Measurements from ENCODE around the gene TMEM212. TPM values are rescaled to one million over a fixed set of nuclear protein-coding genes. Genes with fewer than 3 reads are reported as not detected.

Gene TMEM212
- total and polyA plus RNA-seq, 12 donors, result 0.06 TPM; not detected in 11

DNA sequence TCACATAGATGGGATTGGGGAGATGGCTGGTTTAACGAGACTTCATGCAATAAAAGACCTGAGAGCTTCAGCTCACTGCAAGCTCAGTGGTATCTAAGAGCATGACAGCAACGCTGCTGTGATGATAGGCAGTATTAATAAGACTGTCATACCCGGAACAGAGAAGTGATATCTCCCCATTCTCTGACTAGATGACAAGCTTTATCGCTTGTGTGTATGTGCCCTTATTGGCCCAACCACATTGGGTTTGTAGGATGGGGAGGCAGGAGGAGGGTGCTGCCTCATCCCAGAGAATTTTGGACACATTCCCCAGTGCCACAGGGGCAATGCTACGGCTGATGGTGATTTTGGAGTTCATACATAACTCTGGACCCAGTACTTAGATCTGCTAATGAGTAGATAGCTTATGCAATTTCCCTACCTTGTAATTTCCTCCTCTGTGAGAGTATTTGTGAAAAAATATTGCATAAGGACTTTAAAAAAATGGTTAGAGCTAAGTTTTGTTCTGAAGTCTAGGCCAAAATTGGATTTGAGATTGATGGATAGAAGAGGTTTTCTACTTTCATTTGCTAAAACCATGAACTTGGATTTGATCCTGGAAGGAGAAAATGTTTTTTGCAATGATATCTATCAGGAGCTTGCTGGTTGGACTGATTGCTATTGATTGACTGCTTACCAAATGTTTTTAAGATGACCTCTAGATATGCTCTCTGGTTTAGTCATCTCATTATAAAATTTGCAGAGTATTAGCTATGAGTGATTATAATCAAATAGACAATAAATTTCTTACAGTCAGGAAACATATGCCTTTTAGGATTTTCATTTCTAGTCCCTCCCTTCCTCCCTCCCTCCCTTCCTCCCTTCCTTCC lies 14.0 kb upstream of the TMEM212 start:
- Histone ChIP-seq H3K9me3 (replicated peaks in 1 of 3) (no peaks in the 10 kb centered on the region), H3K4me1 (replicated peaks in 1 of 2) (peaks cover 17 to 33% of the 10 kb centered on the region in 2 donors), H3K27me3 (no peaks in the 10 kb centered on the region), H3K27ac (peak overlapping the region; percentile 23 to 81 (median 45)), H3K36me3 (replicated peaks in 1 of 2) (no peaks in the 10 kb centered on the region), H3K4me3 (no peak overlapping the region)
- intact Hi-C loops (cut with DNase I), result no loop called here
- TF ChIP-seq CTCF (IDR thresholded peaks at IDR 0.05) (no peak), POLR2A (IDR thresholded peaks at IDR 0.05) (no peak)
- WGBS, 4 donors, result 66 to 79% (median 76%) methylated on average over 5 of the region's 5 CpGs
- DNase-seq, result no peak

- no peaks in the 10 kb centered on the region for H3K27me3 ChIP-seq
- DNase-seq, result peak; percentile 78 to 91 (median 85)
- intact Hi-C loops (cut with DNase I), result no loop called here
- H3K4me3 ChIP-seq, result no peak overlapping the region
- H3K36me3 ChIP-seq (replicated peaks in 1 of 2), result no peaks in the 10 kb centered on the region
- H3K27ac ChIP-seq, result peak overlapping the region; percentile 23 to 81 (median 52)
- no peaks in the 10 kb centered on the region for H3K9me3 ChIP-seq (replicated peaks in 1 of 3)
- peak; percentile 49 to 73 (median 68) for TF ChIP-seq CTCF (IDR thresholded peaks at IDR 0.05)
- TF ChIP-seq POLR2A (IDR thresholded peaks at IDR 0.05), result no peak
- WGBS, 4 donors, result 12 to 15% (median 14%) methylated on average over 6 of the region's 6 CpGs
- H3K4me1 ChIP-seq (replicated peaks in 1 of 2), result peaks cover 21 to 41% of the 10 kb centered on the region in 2 donors
Observed at GRCh38 chr3:171829841-171830517, 13.2 kb upstream of the TMEM212 start.

DNA sequence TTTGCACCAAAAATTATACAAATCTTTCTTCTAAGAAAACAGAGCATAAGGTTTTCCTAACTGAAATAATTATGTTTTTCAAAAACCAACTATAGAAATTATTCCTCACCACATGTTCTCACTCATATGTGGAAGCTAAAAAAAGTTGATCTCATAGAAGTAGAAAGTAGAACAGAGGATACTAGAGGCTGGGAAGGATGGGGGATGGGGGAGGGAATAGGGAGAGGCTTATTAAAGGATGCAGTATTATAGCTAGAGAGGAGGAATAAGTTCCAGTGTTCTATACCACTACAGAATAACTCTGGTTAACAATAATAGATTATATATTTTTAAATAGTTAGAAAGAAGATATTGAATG lies 12.7 kb upstream of the TMEM212 start:
- Histone ChIP-seq H3K4me3 (no peak overlapping the region), H3K36me3 (replicated peaks in 1 of 2) (no peaks in the 10 kb centered on the region), H3K9me3 (replicated peaks in 1 of 3) (no peaks in the 10 kb centered on the region), H3K27ac (peak overlapping the region in 4 of 5 donors; percentile 38 to 81 (median 64)), H3K4me1 (replicated peaks in 1 of 2) (peaks cover 21 to 44% of the 10 kb centered on the region in 2 donors), H3K27me3 (no peaks in the 10 kb centered on the region)
- intact Hi-C loops (cut with DNase I), result no loop called here
- no peak for DNase-seq
- no peak for TF ChIP-seq CTCF (IDR thresholded peaks at IDR 0.05)
- TF ChIP-seq POLR2A (IDR thresholded peaks at IDR 0.05), result no peak

DNA sequence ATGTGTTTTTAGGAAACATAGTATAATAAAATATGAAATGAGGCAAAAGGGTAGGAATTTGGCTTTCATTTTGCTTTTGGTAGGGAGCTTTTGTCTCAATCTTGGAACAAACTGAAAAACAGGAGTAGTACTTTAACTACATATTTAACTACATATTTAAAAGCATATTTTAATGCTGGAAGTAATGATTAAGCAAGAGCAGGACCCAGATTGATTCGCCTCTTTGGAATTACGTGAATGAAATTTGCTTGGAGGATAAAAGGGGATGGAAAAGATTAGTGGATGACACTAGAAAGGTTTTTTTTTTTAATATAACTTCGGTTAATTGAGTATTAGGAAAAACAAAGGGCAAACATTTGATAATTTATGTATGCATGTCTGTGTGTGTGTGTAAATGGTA lies 11.2 kb upstream of the TMEM212 start:
- 62 to 77% (median 66%) methylated on average over 3 of the region's 3 CpGs for WGBS, 4 donors
- Histone ChIP-seq H3K4me1 (replicated peaks in 1 of 2) (peaks cover 21 to 44% of the 10 kb centered on the region in 2 donors), H3K4me3 (no peak overlapping the region), H3K27me3 (no peaks in the 10 kb centered on the region), H3K27ac (no peak overlapping the region), H3K9me3 (replicated peaks in 1 of 3) (no peaks in the 10 kb centered on the region), H3K36me3 (replicated peaks in 1 of 2) (no peaks in the 10 kb centered on the region)
- TF ChIP-seq CTCF (IDR thresholded peaks at IDR 0.05), result no peak
- TF ChIP-seq POLR2A (IDR thresholded peaks at IDR 0.05), result no peak
- intact Hi-C loops (cut with DNase I), result no loop called here
- no peak for DNase-seq

All from adrenal gland (tissue), 12 donors.